ENCODE results near the gene ITGA2. TPM values are rescaled to one million over a fixed set of nuclear protein-coding genes. Genes with fewer than 3 reads are reported as not detected.

The ITGA2 gene
- total and polyA plus RNA-seq, 9 of the 15 experiments (the other 6 are each of a cell fraction or from before 2014, with no cell fraction given): 0.01 to 0.09 (median 0.03) TPM; not detected in 5

DNA sequence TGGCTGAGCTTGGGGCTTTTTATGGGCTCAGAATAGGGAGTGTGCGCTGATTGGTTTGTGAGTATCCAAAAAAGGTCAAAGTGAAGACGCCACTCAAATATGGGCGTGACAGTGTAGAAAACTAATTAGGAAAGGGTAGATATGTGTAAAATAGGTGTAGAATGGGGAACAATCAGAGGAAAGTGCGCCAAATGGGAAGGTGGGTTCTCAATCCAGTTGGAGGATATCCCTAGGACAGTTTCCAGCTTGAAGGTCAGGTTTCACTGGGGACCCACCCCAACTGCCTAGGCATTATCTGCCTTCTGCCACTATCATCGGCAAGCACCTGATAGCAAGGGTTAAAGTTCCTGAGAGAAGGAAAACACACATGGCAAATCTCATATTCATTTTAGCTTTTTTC, 129.7 kb downstream of the ITGA2 start (continued):
- TF ChIP-seq, protein P1, sequence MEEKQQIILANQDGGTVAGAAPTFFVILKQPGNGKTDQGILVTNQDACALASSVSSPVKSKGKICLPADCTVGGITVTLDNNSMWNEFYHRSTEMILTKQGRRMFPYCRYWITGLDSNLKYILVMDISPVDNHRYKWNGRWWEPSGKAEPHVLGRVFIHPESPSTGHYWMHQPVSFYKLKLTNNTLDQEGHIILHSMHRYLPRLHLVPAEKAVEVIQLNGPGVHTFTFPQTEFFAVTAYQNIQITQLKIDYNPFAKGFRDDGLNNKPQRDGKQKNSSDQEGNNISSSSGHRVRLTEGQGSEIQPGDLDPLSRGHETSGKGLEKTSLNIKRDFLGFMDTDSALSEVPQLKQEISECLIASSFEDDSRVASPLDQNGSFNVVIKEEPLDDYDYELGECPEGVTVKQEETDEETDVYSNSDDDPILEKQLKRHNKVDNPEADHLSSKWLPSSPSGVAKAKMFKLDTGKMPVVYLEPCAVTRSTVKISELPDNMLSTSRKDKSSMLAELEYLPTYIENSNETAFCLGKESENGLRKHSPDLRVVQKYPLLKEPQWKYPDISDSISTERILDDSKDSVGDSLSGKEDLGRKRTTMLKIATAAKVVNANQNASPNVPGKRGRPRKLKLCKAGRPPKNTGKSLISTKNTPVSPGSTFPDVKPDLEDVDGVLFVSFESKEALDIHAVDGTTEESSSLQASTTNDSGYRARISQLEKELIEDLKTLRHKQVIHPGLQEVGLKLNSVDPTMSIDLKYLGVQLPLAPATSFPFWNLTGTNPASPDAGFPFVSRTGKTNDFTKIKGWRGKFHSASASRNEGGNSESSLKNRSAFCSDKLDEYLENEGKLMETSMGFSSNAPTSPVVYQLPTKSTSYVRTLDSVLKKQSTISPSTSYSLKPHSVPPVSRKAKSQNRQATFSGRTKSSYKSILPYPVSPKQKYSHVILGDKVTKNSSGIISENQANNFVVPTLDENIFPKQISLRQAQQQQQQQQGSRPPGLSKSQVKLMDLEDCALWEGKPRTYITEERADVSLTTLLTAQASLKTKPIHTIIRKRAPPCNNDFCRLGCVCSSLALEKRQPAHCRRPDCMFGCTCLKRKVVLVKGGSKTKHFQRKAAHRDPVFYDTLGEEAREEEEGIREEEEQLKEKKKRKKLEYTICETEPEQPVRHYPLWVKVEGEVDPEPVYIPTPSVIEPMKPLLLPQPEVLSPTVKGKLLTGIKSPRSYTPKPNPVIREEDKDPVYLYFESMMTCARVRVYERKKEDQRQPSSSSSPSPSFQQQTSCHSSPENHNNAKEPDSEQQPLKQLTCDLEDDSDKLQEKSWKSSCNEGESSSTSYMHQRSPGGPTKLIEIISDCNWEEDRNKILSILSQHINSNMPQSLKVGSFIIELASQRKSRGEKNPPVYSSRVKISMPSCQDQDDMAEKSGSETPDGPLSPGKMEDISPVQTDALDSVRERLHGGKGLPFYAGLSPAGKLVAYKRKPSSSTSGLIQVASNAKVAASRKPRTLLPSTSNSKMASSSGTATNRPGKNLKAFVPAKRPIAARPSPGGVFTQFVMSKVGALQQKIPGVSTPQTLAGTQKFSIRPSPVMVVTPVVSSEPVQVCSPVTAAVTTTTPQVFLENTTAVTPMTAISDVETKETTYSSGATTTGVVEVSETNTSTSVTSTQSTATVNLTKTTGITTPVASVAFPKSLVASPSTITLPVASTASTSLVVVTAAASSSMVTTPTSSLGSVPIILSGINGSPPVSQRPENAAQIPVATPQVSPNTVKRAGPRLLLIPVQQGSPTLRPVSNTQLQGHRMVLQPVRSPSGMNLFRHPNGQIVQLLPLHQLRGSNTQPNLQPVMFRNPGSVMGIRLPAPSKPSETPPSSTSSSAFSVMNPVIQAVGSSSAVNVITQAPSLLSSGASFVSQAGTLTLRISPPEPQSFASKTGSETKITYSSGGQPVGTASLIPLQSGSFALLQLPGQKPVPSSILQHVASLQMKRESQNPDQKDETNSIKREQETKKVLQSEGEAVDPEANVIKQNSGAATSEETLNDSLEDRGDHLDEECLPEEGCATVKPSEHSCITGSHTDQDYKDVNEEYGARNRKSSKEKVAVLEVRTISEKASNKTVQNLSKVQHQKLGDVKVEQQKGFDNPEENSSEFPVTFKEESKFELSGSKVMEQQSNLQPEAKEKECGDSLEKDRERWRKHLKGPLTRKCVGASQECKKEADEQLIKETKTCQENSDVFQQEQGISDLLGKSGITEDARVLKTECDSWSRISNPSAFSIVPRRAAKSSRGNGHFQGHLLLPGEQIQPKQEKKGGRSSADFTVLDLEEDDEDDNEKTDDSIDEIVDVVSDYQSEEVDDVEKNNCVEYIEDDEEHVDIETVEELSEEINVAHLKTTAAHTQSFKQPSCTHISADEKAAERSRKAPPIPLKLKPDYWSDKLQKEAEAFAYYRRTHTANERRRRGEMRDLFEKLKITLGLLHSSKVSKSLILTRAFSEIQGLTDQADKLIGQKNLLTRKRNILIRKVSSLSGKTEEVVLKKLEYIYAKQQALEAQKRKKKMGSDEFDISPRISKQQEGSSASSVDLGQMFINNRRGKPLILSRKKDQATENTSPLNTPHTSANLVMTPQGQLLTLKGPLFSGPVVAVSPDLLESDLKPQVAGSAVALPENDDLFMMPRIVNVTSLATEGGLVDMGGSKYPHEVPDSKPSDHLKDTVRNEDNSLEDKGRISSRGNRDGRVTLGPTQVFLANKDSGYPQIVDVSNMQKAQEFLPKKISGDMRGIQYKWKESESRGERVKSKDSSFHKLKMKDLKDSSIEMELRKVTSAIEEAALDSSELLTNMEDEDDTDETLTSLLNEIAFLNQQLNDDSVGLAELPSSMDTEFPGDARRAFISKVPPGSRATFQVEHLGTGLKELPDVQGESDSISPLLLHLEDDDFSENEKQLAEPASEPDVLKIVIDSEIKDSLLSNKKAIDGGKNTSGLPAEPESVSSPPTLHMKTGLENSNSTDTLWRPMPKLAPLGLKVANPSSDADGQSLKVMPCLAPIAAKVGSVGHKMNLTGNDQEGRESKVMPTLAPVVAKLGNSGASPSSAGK (IDR thresholded peaks at IDR 0.05): no peak
- TF ChIP-seq ZNF3 (CRISPR knock-in tag; IDR thresholded peaks at IDR 0.05): no peak
- TF ChIP-seq GATAD2B (IDR thresholded peaks at IDR 0.05; ENCODE audit: borderline replicate concordance): peak; percentile 15; the same call in 1 of the 2 replicates
- no peak for TF ChIP-seq IFI16 (CRISPR knock-in tag; IDR thresholded peaks at IDR 0.05)
- TF ChIP-seq CCAR2 (IDR thresholded peaks at IDR 0.05; ENCODE audit: low read depth, low read length): no peak
- TF ChIP-seq, protein P2, sequence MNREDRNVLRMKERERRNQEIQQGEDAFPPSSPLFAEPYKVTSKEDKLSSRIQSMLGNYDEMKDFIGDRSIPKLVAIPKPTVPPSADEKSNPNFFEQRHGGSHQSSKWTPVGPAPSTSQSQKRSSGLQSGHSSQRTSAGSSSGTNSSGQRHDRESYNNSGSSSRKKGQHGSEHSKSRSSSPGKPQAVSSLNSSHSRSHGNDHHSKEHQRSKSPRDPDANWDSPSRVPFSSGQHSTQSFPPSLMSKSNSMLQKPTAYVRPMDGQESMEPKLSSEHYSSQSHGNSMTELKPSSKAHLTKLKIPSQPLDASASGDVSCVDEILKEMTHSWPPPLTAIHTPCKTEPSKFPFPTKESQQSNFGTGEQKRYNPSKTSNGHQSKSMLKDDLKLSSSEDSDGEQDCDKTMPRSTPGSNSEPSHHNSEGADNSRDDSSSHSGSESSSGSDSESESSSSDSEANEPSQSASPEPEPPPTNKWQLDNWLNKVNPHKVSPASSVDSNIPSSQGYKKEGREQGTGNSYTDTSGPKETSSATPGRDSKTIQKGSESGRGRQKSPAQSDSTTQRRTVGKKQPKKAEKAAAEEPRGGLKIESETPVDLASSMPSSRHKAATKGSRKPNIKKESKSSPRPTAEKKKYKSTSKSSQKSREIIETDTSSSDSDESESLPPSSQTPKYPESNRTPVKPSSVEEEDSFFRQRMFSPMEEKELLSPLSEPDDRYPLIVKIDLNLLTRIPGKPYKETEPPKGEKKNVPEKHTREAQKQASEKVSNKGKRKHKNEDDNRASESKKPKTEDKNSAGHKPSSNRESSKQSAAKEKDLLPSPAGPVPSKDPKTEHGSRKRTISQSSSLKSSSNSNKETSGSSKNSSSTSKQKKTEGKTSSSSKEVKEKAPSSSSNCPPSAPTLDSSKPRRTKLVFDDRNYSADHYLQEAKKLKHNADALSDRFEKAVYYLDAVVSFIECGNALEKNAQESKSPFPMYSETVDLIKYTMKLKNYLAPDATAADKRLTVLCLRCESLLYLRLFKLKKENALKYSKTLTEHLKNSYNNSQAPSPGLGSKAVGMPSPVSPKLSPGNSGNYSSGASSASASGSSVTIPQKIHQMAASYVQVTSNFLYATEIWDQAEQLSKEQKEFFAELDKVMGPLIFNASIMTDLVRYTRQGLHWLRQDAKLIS (CRISPR knock-in tag; IDR thresholded peaks at IDR 0.05): no peak
- TF ChIP-seq, protein P3, sequence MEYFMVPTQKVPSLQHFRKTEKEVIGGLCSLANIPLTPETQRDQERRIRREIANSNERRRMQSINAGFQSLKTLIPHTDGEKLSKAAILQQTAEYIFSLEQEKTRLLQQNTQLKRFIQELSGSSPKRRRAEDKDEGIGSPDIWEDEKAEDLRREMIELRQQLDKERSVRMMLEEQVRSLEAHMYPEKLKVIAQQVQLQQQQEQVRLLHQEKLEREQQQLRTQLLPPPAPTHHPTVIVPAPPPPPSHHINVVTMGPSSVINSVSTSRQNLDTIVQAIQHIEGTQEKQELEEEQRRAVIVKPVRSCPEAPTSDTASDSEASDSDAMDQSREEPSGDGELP (CRISPR knock-in tag; IDR thresholded peaks at IDR 0.05; ENCODE audit: borderline replicate concordance): no peak
- no peak for TF ChIP-seq NCOA2 (IDR thresholded peaks at IDR 0.05; ENCODE audit: partially characterized antibody in 2 of 2)
- TF ChIP-seq, protein P4, sequence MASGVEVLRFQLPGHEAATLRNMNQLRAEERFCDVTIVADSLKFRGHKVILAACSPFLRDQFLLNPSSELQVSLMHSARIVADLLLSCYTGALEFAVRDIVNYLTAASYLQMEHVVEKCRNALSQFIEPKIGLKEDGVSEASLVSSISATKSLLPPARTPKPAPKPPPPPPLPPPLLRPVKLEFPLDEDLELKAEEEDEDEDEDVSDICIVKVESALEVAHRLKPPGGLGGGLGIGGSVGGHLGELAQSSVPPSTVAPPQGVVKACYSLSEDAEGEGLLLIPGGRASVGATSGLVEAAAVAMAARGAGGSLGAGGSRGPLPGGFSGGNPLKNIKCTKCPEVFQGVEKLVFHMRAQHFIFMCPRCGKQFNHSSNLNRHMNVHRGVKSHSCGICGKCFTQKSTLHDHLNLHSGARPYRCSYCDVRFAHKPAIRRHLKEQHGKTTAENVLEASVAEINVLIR (CRISPR knock-in tag; IDR thresholded peaks at IDR 0.05): no peak

Data from K562 (cell line).